SK-N-SH (cell line): Measurements from ENCODE around the gene SLC12A7. TPM values are rescaled to one million over a fixed set of nuclear protein-coding genes. Genes with fewer than 3 reads are reported as not detected.

ENCODE experiments used
- CTCF ChIA-PET: fragments of 300-600, 350-600 bp; formaldehyde crosslinking; extraction: SDS; loops from one replicate; lab custom pipeline; 2021; lab: Yijun Ruan, JAX
- POLR2A ChIA-PET: fragments of 350-600 bp; sonication (Branson Sonifier 250); formaldehyde crosslinking; extraction: SDS; loops from one replicate; lab custom pipeline; 2020; ENCODE audit warnings: antibody characterized with exemption, inconsistent platforms; lab: Yijun Ruan, JAX
- DNase-seq: peaks from one replicate; pipeline ENCODE4 v3.0.0; 2012
- H2AFZ ChIP-seq: fragments of 200-600 bp; sonication (generic); 2 replicates; pipeline ENCODE4 v1.8.1; 2016; ENCODE audit warnings: antibody characterized with exemption, mild to moderate bottlenecking, low read depth
- H3F3A ChIP-seq: fragments of 200-600 bp; sonication (generic); replicated peaks from 2 replicates; pipeline ENCODE3; 2016; ENCODE audit warnings: antibody characterized with exemption, mild to moderate bottlenecking; ENCODE audit not compliant: insufficient read depth
- H3K27ac ChIP-seq, 2 experiments: fragments of 200-500 bp in 1 of 2; fragments of 200-600 bp in 1 of 2; sonication (Bioruptor generic) in 1 of 2; sonication (generic), shearing (Covaris generic) in 1 of 2; 2 replicates each; pipeline versions ENCODE4 v1.5.1 to v1.6.1; 2014 to 2016; ENCODE audit warnings: low read depth in 2 of 2, inconsistent platforms in 1 of 2, low read length in 1 of 2, mild to moderate bottlenecking in 1 of 2, mixed read lengths in 1 of 2
- H3K27me3 ChIP-seq: fragments of 200-600 bp; sonication (generic), shearing (Covaris generic); 2 replicates; pipeline ENCODE4 v1.6.1; 2016; ENCODE audit warnings: mixed run types; ENCODE audit not compliant: insufficient read depth
- H3K36me3 ChIP-seq, 2 experiments: fragments of 200-500 bp in 1 of 2; fragments of 200-600 bp in 1 of 2; sonication (Bioruptor generic) in 1 of 2; sonication (generic) in 1 of 2; replicated peaks in 1 of 2; 2 replicates each; pipeline versions ENCODE3 to v1.5.1; 2014 to 2016; ENCODE audit warnings: low read length in 1 of 2, mild to moderate bottlenecking in 1 of 2; ENCODE audit not compliant: insufficient read depth in 2 of 2, control insufficient read depth in 1 of 2
- H3K4me1 ChIP-seq, 2 experiments: fragments of 200-500 bp in 1 of 2; fragments of 200-600 bp in 1 of 2; sonication (Bioruptor generic) in 1 of 2; sonication (generic), shearing (Covaris generic) in 1 of 2; 2 replicates each; pipeline versions ENCODE4 v1.5.1 to v1.6.1; 2014 to 2016; ENCODE audit warnings: low read depth in 1 of 2, low read length in 1 of 2, mixed run types in 1 of 2; ENCODE audit not compliant: insufficient read depth in 2 of 2, control insufficient read depth in 1 of 2
- H3K4me2 ChIP-seq: fragments of 200-600 bp; sonication (generic), shearing (Covaris generic); 2 replicates; pipeline ENCODE4 v1.6.1; 2017; ENCODE audit warnings: mixed run types
- H3K4me3 ChIP-seq, 2 experiments: fragments of 200-500 bp in 1 of 2; fragments of 200-600 bp in 1 of 2; sonication (Bioruptor generic) in 1 of 2; sonication (generic), shearing (Covaris generic) in 1 of 2; 2 replicates each; pipeline versions ENCODE4 v1.5.1 to v1.8.1; 2014 to 2016; ENCODE audit warnings: low read depth in 2 of 2, inconsistent platforms in 1 of 2, low read length in 1 of 2, mild to moderate bottlenecking in 1 of 2, mixed read lengths in 1 of 2, moderate library complexity in 1 of 2
- H3K79me2 ChIP-seq: fragments of 200-600 bp; sonication (generic); 2 replicates; pipeline ENCODE4 v1.8.1; 2017; ENCODE audit warnings: mild to moderate bottlenecking; ENCODE audit not compliant: insufficient read depth
- H3K9ac ChIP-seq: fragments of 200-600 bp; sonication (generic); 2 replicates; pipeline ENCODE4 v1.6.1; 2017; ENCODE audit warnings: mixed run types
- H3K9me2 ChIP-seq: fragments of 200-600 bp; sonication (generic); 2 replicates; pipeline ENCODE4 v1.6.1; 2017; ENCODE audit warnings: mixed run types
- H3K9me3 ChIP-seq: fragments of 200-600 bp; sonication (generic); 2 replicates; pipeline ENCODE4 v1.6.1; 2017; ENCODE audit warnings: mixed run types, mild to moderate bottlenecking, moderate library complexity
- H4K20me1 ChIP-seq: fragments of 200-600 bp; sonication (generic); 2 replicates; pipeline ENCODE4 v1.6.1; 2017; ENCODE audit warnings: mild to moderate bottlenecking, mixed run types; ENCODE audit not compliant: insufficient read depth
- CHD2 ChIP-seq: fragments of 150-350 bp; IDR thresholded peaks from 2 replicates; pipeline ENCODE4 v1.6.1; 2018; ENCODE audit warnings: low read length; ENCODE audit not compliant: partially characterized antibody
- CTCF ChIP-seq: fragments of 200-600 bp; sonication (generic); IDR thresholded peaks from 2 replicates; pipeline ENCODE4 v1.6.1; 2017; ENCODE audit warnings: antibody characterized with exemption, mild to moderate bottlenecking, moderate library complexity
- ELF1 ChIP-seq: IDR thresholded peaks from 2 replicates; pipeline ENCODE4 v1.4.0; 2012
- EZH2phosphoT487 ChIP-seq: fragments of 200-600 bp; sonication (generic); IDR thresholded peaks from 2 replicates; pipeline ENCODE4 v1.6.1; 2017; ENCODE audit warnings: low read depth, mixed run types, mild to moderate bottlenecking, antibody characterized with exemption, moderate library complexity, borderline replicate concordance
- FOXJ3 ChIP-seq: sonication (generic); formaldehyde crosslinking; IDR thresholded peaks from 2 replicates; pipeline ENCODE4 v1.5.1; 2020; ENCODE audit warnings: mild to moderate bottlenecking, missing genetic modification reagents
- GATA2 ChIP-seq: sonication (generic); formaldehyde crosslinking; IDR thresholded peaks from 2 replicates; pipeline ENCODE4 v1.5.0; 2020; ENCODE audit warnings: mild to moderate bottlenecking, missing genetic modification reagents
- MEF2A ChIP-seq: IDR thresholded peaks from 2 replicates; pipeline ENCODE4 v1.4.0; 2012; ENCODE audit warnings: low read depth, borderline replicate concordance
- MXI1 ChIP-seq: IDR thresholded peaks from 2 replicates; pipeline ENCODE4 v1.6.1; 2012; ENCODE audit warnings: mild to moderate bottlenecking, low read depth, low read length, improper control_type of control experiment
- PBX3 ChIP-seq: IDR thresholded peaks from 2 replicates; pipeline ENCODE4; 2012
- POLR2AphosphoS5 ChIP-seq: IDR thresholded peaks from 2 replicates; pipeline ENCODE4 v1.6.1; 2012; ENCODE audit warnings: low read depth, low read length
- RAD21 ChIP-seq: IDR thresholded peaks from 2 replicates; pipeline ENCODE4 v1.6.1; 2012; ENCODE audit warnings: mild to moderate bottlenecking, low read length
- RCOR1 ChIP-seq: fragments of 150-350 bp; IDR thresholded peaks from 2 replicates; pipeline ENCODE4 v1.6.1; 2017; ENCODE audit warnings: antibody characterized with exemption, low read length
- REST ChIP-seq: IDR thresholded peaks from 2 replicates; pipeline ENCODE4 v1.6.1; 2012; ENCODE audit warnings: mild to moderate bottlenecking, low read depth, low read length, moderate library complexity
- RFX5 ChIP-seq: IDR thresholded peaks from 2 replicates; pipeline ENCODE4 v1.6.1; 2012; ENCODE audit warnings: mild to moderate bottlenecking, improper control_type of control experiment, low read length
- RXRA ChIP-seq: IDR thresholded peaks from 2 replicates; pipeline ENCODE4 v1.4.0; 2012; ENCODE audit warnings: low read depth, mild to moderate bottlenecking, borderline replicate concordance
- SIN3A ChIP-seq: IDR thresholded peaks from 2 replicates; pipeline ENCODE4 v1.6.1; 2012; ENCODE audit warnings: low read depth, mild to moderate bottlenecking, low read length, moderate library complexity, borderline replicate concordance
- TAF1 ChIP-seq: IDR thresholded peaks from 2 replicates; pipeline ENCODE4 v1.6.1; 2012; ENCODE audit warnings: low read depth, mild to moderate bottlenecking, low read length, moderate library complexity, borderline replicate concordance
- TEAD4 ChIP-seq: IDR thresholded peaks from 2 replicates; pipeline ENCODE4 v1.4.0; 2012; ENCODE audit warnings: mild to moderate bottlenecking, borderline replicate concordance; ENCODE audit not compliant: insufficient read depth
- USF1 ChIP-seq: IDR thresholded peaks from 2 replicates; pipeline ENCODE4 v1.4.0; 2012; ENCODE audit warnings: low read depth, borderline replicate concordance
- ZBTB33 ChIP-seq: IDR thresholded peaks from 2 replicates; pipeline ENCODE4 v1.4.0; 2012; ENCODE audit warnings: low read depth, borderline replicate concordance
- WGBS: methylation state at CpG from one replicate; pipeline ENCODE4 v1.1.6; 2017; ENCODE audit warnings: low lambda C conversion rate; 5-methylcytosine and 5-hydroxymethylcytosine counted together
- polyA plus RNA-seq, 3 experiments: library from polyadenylated mRNA; depleted of rRNA; stranded (reverse); fragments of >200 nt; gene quantifications; 2 replicates each; pipeline ENCODE4 v1.2.3, GENCODE V29; 2012

SLC12A7 gene
- polyA plus RNA-seq, 1 of the 3 experiments (the other 2 are of a cell fraction) = 2.6 TPM

GRCh38 chr5:1129711-1130055, 17.8 kb upstream of the SLC12A7 start (continued):
- TF ChIP-seq SIN3A (no peak), CHD2 (no peak), PBX3 (no peak), POLR2AphosphoS5 (no peak), TAF1 (no peak), USF1 (no peak), GATA2 (no peak), EZH2phosphoT487 (no peak)

GRCh38 chr5:1128977-1129710, 17.3 kb upstream of the SLC12A7 start:
- POLR2A ChIA-PET = no interaction called here
- WGBS = 70% methylated on average over 15 of the region's 24 CpGs

More at GRCh38 chr5:1128977-1129710, 17.3 kb upstream of the SLC12A7 start:
- H4K20me1 ChIP-seq = no peaks in the 10 kb centered on the region
- peaks cover 0 to 16% of the 10 kb centered on the region in 2 experiments; a peak in 1 of 4 replicates for H3K4me1 ChIP-seq
- CTCF ChIA-PET = interaction anchor here (0.9 to 1.9 kb wide), 2 partner anchors 12 to 46 kb away, joined by 4 to 10 read pairs; no protein-coding TSS in a partner anchor
- H3K36me3 ChIP-seq = no peaks in the 10 kb centered on the region
- no peak overlapping the region for H3K4me3 ChIP-seq
- no peak overlapping the region for H3K4me2 ChIP-seq
- peaks cover 4% of the 10 kb centered on the region; the same call in 1 of the 2 replicates for H3K27me3 ChIP-seq
- no peak overlapping the region for H3K27ac ChIP-seq
- no peaks in the 10 kb centered on the region for H3K9me2 ChIP-seq
- H3K79me2 ChIP-seq = no peaks in the 10 kb centered on the region
- no peaks in the 10 kb centered on the region for H3F3A ChIP-seq
- TF ChIP-seq ZBTB33 (no peak), MEF2A (no peak), TEAD4 (no peak), FOXJ3 (no peak), RFX5 (no peak), GATA2 (no peak), CHD2 (no peak), RXRA (no peak), REST (no peak), ELF1 (no peak), RAD21 (no peak), USF1 (no peak), CTCF (no peak), RCOR1 (no peak), TAF1 (no peak), MXI1 (no peak)
- H2AFZ ChIP-seq = no peak overlapping the region
- no peak overlapping the region for H3K9ac ChIP-seq
- H3K9me3 ChIP-seq = no peaks in the 10 kb centered on the region
- no peak for DNase-seq
